PC-9 (cell line): ENCODE results near the gene ABLIM2. TPM values are rescaled to one million over a fixed set of nuclear protein-coding genes. Genes with fewer than 3 reads are reported as not detected.

Experiments used
- BruUV-seq: library from RNA; stranded (reverse); fragments of 400-500 nt; replicated peaks from 2 replicates; lab custom pipeline; 2021; lab: Mats Ljungman, UMichigan
- CTCF ChIA-PET: fragments of 300-600 bp; sonication (Branson Sonifier 250); formaldehyde crosslinking; loops from one replicate; lab custom pipeline; 2022; ENCODE audit warnings: antibody characterized with exemption; lab: Charles Lee
- POLR2A ChIA-PET: fragments of 300-600 bp; sonication (Branson Sonifier 250); formaldehyde crosslinking; loops from one replicate; lab custom pipeline; 2022; ENCODE audit warnings: antibody characterized with exemption; ENCODE audit not compliant: unreplicated experiment; lab: Charles Lee
- DNase-seq, 2 experiments: peaks; one replicate each; pipeline versions ENCODE4 v3.0.0 to v3.0.0-alpha.2; 2015 to 2022; ENCODE audit warnings: mixed read lengths in 1 of 2
- H2AFZ ChIP-seq: fragments of 200-600 bp; sonication (generic); 2 replicates; pipeline ENCODE4 v1.8.1; 2017; ENCODE audit warnings: antibody characterized with exemption
- H3F3A ChIP-seq: fragments of 200-600 bp; sonication (generic); 2 replicates; pipeline ENCODE4 v1.8.1; 2017; ENCODE audit warnings: antibody characterized with exemption, mild to moderate bottlenecking, low read depth; ENCODE audit not compliant: insufficient read depth
- H3K27ac ChIP-seq: fragments of 200-600 bp; sonication (generic); 2 replicates; pipeline ENCODE4 v1.6.1; 2016; ENCODE audit warnings: mixed run types
- H3K27me3 ChIP-seq: fragments of 200-600 bp; sonication (generic); 2 replicates; pipeline ENCODE4 v1.6.1; 2016; ENCODE audit warnings: low read depth, mixed run types; ENCODE audit not compliant: insufficient read depth
- H3K36me3 ChIP-seq: fragments of 200-600 bp; sonication (generic); 2 replicates; pipeline ENCODE4 v1.6.1; 2016; ENCODE audit warnings: low read depth, mixed run types
- H3K4me1 ChIP-seq: fragments of 200-600 bp; sonication (generic); replicated peaks from 2 replicates; pipeline ENCODE4 v1.6.1; 2016; ENCODE audit warnings: mixed run types; ENCODE audit not compliant: insufficient read depth
- H3K4me2 ChIP-seq: fragments of 200-600 bp; sonication (generic); 2 replicates; pipeline ENCODE4 v1.6.1; 2017; ENCODE audit warnings: mixed run types
- H3K4me3 ChIP-seq: fragments of 200-600 bp; sonication (generic); 2 replicates; pipeline ENCODE4 v1.6.1; 2016; ENCODE audit warnings: mixed run types
- H3K79me2 ChIP-seq: fragments of 200-600 bp; sonication (generic); 2 replicates; pipeline ENCODE4 v1.6.1; 2017; ENCODE audit warnings: low read depth, mixed run types
- H3K9me2 ChIP-seq: fragments of 200-600 bp; sonication (generic); 2 replicates; pipeline ENCODE4 v1.8.1; 2017; ENCODE audit warnings: mild to moderate bottlenecking; ENCODE audit not compliant: insufficient read depth
- H3K9me3 ChIP-seq: fragments of 200-600 bp; sonication (generic); 2 replicates; pipeline ENCODE4 v1.8.1; 2016; ENCODE audit warnings: low read depth; ENCODE audit not compliant: insufficient read depth
- H4K20me1 ChIP-seq: fragments of 200-600 bp; sonication (generic); 2 replicates; pipeline ENCODE4 v1.8.1; 2017; ENCODE audit not compliant: insufficient read depth
- EZH2 ChIP-seq: fragments of 200-600 bp; sonication (generic); IDR thresholded peaks from 2 replicates; pipeline ENCODE4 v1.8.0; 2017; ENCODE audit warnings: antibody characterized with exemption, low read depth
- intact Hi-C: fragments of 100-400 bp; cut with micrococcal nuclease; formaldehyde crosslinking; loops from one replicate; pipeline ENCODE4 v1.10.0; 2022; ENCODE audit not compliant: unreplicated experiment
- total RNA-seq: library from RNA; stranded (reverse); gene quantifications from 2 replicates; pipeline ENCODE4 v1.2.3, GENCODE V29; 2021
- TF ChIP-seq, protein P1 (sequence below): fragments of 200-600 bp; sonication (generic); conservative IDR thresholded peaks from 2 replicates; pipeline ENCODE4 v1.6.1; 2017; ENCODE audit warnings: mixed run types, antibody characterized with exemption, mild to moderate bottlenecking, moderate library complexity

Gene ABLIM2
- total RNA-seq, 1 experiment from 2014 or later = 1.6 TPM

GRCh38 chr4:8146157-8146556, 12.5 kb downstream of the ABLIM2 start:
- Histone ChIP-seq H3F3A (no peaks in the 10 kb centered on the region), H3K9me2 (no peaks in the 10 kb centered on the region), H3K27me3 (peaks cover 7% of the 10 kb centered on the region; the same call in 1 of the 2 replicates), H3K9me3 (no peaks in the 10 kb centered on the region), H3K4me2 (no peak overlapping the region), H3K27ac (no peak overlapping the region), H3K79me2 (no peaks in the 10 kb centered on the region), H4K20me1 (no peaks in the 10 kb centered on the region), H2AFZ (no peak overlapping the region), H3K36me3 (no peaks in the 10 kb centered on the region), H3K4me3 (no peak overlapping the region), H3K4me1 (no peaks in the 10 kb centered on the region)
- ChIA-PET CTCF (no interaction called here), POLR2A (no interaction called here)
- TF ChIP-seq, protein P1, sequence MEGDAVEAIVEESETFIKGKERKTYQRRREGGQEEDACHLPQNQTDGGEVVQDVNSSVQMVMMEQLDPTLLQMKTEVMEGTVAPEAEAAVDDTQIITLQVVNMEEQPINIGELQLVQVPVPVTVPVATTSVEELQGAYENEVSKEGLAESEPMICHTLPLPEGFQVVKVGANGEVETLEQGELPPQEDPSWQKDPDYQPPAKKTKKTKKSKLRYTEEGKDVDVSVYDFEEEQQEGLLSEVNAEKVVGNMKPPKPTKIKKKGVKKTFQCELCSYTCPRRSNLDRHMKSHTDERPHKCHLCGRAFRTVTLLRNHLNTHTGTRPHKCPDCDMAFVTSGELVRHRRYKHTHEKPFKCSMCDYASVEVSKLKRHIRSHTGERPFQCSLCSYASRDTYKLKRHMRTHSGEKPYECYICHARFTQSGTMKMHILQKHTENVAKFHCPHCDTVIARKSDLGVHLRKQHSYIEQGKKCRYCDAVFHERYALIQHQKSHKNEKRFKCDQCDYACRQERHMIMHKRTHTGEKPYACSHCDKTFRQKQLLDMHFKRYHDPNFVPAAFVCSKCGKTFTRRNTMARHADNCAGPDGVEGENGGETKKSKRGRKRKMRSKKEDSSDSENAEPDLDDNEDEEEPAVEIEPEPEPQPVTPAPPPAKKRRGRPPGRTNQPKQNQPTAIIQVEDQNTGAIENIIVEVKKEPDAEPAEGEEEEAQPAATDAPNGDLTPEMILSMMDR = no peak
- TF ChIP-seq EZH2 = no peak
- intact Hi-C loops = no loop called here
- no TSS peak for BruUV-seq
- no peak for DNase-seq

GRCh38 chr4:8144359-8144758, 14.3 kb downstream of the ABLIM2 start:
- no TSS peak for BruUV-seq

DNA sequence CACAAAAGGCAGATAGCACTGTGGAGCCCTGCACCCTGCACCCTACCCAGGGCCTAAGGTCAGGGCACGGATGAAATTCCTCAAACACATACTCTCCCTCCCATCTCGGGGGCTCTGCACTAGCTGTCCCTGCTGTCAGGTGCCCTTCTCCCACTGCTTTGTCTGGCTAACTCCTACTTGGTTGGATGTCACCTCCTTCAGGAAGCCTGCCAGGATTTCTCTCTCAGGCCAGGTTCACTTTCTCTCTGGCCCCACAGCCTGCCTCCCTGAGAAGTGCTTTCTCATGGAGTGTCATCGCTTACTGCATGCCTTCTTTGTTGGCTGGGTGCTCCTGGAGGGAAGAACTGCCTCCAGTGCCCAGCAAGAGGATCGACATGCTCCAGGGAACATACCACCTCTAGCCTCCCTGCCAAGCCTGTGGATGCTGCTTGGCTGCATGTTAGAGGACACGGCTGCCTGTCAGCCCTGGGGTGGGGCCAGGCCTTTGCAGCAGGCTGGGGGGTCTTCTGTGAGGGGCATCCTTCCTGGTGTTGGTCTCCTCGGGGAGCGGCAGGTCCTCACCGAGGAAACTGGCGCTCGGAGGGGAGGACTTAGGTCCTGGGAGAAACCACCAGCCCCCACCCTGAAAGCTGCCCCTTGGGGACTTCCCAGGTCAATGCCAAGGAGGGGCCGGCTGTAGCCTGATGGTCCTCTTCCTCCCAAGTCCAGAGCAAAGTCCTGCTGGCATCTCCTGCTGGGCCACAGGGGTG, 15.0 kb downstream of the ABLIM2 start:
- TF ChIP-seq EZH2 = no peak
- TF ChIP-seq, protein P1 = no peak
- POLR2A ChIA-PET = no interaction called here
- Histone ChIP-seq H3K4me1 (no peaks in the 10 kb centered on the region), H3K36me3 (no peaks in the 10 kb centered on the region), H3K9me3 (no peaks in the 10 kb centered on the region), H3K27me3 (peaks cover 7% of the 10 kb centered on the region; the same call in 1 of the 2 replicates), H3K9me2 (no peaks in the 10 kb centered on the region), H3K4me3 (no peak overlapping the region), H3F3A (no peaks in the 10 kb centered on the region), H2AFZ (no peak overlapping the region), H4K20me1 (no peaks in the 10 kb centered on the region), H3K79me2 (no peaks in the 10 kb centered on the region), H3K27ac (no peak overlapping the region), H3K4me2 (no peak overlapping the region)
- BruUV-seq = no TSS peak
- DNase-seq = no peak
- CTCF ChIA-PET = interaction anchor here (0.7 kb wide), 1 partner anchor 9 kb away, joined by 9 read pairs; no protein-coding TSS in a partner anchor
- intact Hi-C loops = no loop called here

More at GRCh38 chr4:8144359-8144758, 14.3 kb downstream of the ABLIM2 start:
- H3K36me3 ChIP-seq = no peaks in the 10 kb centered on the region
- ChIA-PET CTCF (no interaction called here), POLR2A (no interaction called here)
- no peaks in the 10 kb centered on the region for H3F3A ChIP-seq
- H3K79me2 ChIP-seq = no peaks in the 10 kb centered on the region
- H3K4me2 ChIP-seq = no peak overlapping the region
- H3K4me3 ChIP-seq = no peak overlapping the region
- no peaks in the 10 kb centered on the region for H4K20me1 ChIP-seq
- no peaks in the 10 kb centered on the region for H3K4me1 ChIP-seq
- TF ChIP-seq EZH2 = no peak
- TF ChIP-seq, protein P1 = no peak
- intact Hi-C loops = no loop called here
- peaks cover 7% of the 10 kb centered on the region; the same call in 1 of the 2 replicates for H3K27me3 ChIP-seq
- no peak overlapping the region for H2AFZ ChIP-seq
- no peaks in the 10 kb centered on the region for H3K9me2 ChIP-seq
- no peak for DNase-seq
- H3K27ac ChIP-seq = no peak overlapping the region
- H3K9me3 ChIP-seq = no peaks in the 10 kb centered on the region
